Skeletal muscle tissue (tissue), 4 donors: ENCODE results near the gene CALML5. TPM values are rescaled to one million over a fixed set of nuclear protein-coding genes. Genes with fewer than 3 reads are reported as not detected.

ENCODE experiments used
- H3K27ac ChIP-seq: one replicate; pipeline ENCODE4 v1.7.0; 2013; ENCODE audit warnings: mild to moderate bottlenecking, low read depth, low read length, inconsistent platforms
- H3K27me3 ChIP-seq, 3 donors: one replicate each; pipeline ENCODE4 v1.7.0; 2013; ENCODE audit warnings: low read length in 3 of 3; ENCODE audit not compliant: control insufficient read depth in 3 of 3, insufficient read depth in 3 of 3
- H3K36me3 ChIP-seq, 3 donors: one replicate each; pipeline ENCODE4 v1.7.0; 2013; ENCODE audit warnings: low read length in 3 of 3; ENCODE audit not compliant: control insufficient read depth in 3 of 3, insufficient read depth in 3 of 3
- H3K4me1 ChIP-seq, 3 donors: one replicate each; pipeline ENCODE4 v1.7.0; 2013; ENCODE audit warnings: low read length in 3 of 3, mild to moderate bottlenecking in 3 of 3; ENCODE audit not compliant: control insufficient read depth in 3 of 3, insufficient read depth in 3 of 3
- H3K4me3 ChIP-seq, 3 donors: one replicate each; pipeline ENCODE4 v1.7.0; 2013; ENCODE audit warnings: low read length in 3 of 3
- H3K9ac ChIP-seq, 3 donors: one replicate each; pipeline ENCODE4 v1.7.0; 2013; ENCODE audit warnings: low read length in 3 of 3, mild to moderate bottlenecking in 3 of 3, moderate library complexity in 2 of 3, low read depth in 1 of 3
- H3K9me3 ChIP-seq, 3 donors: one replicate each; pipeline ENCODE4 v1.7.0; 2013; ENCODE audit warnings: low read length in 3 of 3; ENCODE audit not compliant: control insufficient read depth in 3 of 3
- total RNA-seq: library from RNA; depleted of rRNA; stranded (reverse); fragments of >200 nt; gene quantifications from one replicate; pipeline ENCODE4 v1.2.3, GENCODE V29; 2014
- donor health status: Osteomylitis.

CALML5 gene
- total RNA-seq, 1 donor from 2014 or later: not detected

- Histone ChIP-seq H3K27ac (no peak overlapping the region), H3K9ac (no peak overlapping the region), H3K9me3 (peaks cover 0 to 4% (median 0%) of the 10 kb centered on the region in 3 donors), H3K4me3 (no peak overlapping the region), H3K36me3 (no peaks in the 10 kb centered on the region), H3K4me1 (no peaks in the 10 kb centered on the region), H3K27me3 (no peaks in the 10 kb centered on the region)
Measured at GRCh38 chr10:5492929-5493576, 6.3 kb downstream of the CALML5 start.

DNA sequence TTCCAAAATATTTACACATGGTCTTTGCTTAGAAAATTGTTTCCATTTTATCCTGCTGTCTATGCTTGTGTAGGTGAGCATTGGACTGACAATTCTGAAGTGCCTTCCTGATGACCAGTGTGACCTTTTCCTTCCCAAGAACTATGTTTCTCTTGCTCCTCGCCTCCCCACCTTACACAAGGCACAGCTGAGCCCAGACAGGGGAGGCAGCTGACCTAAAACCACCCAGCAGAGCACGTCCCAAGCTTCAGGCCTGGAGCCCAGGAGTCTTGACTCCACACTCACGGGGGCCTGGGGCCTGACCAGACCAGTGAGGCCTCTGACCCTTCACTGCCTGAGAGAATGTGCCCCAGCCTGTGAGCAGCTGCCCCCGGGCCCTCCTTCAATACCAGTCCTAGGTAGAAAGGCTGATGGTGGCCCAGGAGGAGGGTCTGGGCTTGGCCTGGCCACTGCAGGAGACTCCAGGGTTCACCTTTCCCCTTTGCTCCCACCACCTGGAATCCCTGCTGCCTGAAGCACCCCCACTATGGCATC, 7.0 kb downstream of the CALML5 start:
- Histone ChIP-seq H3K27ac (no peak overlapping the region), H3K4me1 (no peaks in the 10 kb centered on the region), H3K27me3 (no peaks in the 10 kb centered on the region), H3K9ac (no peak overlapping the region), H3K9me3 (peaks cover 0 to 4% (median 0%) of the 10 kb centered on the region in 3 donors), H3K4me3 (no peak overlapping the region), H3K36me3 (no peaks in the 10 kb centered on the region)

- Histone ChIP-seq H3K27ac (no peak overlapping the region), H3K9me3 (peaks cover 0 to 4% (median 0%) of the 10 kb centered on the region in 3 donors), H3K27me3 (no peaks in the 10 kb centered on the region), H3K4me1 (no peaks in the 10 kb centered on the region), H3K4me3 (no peak overlapping the region), H3K36me3 (no peaks in the 10 kb centered on the region), H3K9ac (no peak overlapping the region)
Measured at GRCh38 chr10:5491477-5491876, 7.9 kb downstream of the CALML5 start.

DNA sequence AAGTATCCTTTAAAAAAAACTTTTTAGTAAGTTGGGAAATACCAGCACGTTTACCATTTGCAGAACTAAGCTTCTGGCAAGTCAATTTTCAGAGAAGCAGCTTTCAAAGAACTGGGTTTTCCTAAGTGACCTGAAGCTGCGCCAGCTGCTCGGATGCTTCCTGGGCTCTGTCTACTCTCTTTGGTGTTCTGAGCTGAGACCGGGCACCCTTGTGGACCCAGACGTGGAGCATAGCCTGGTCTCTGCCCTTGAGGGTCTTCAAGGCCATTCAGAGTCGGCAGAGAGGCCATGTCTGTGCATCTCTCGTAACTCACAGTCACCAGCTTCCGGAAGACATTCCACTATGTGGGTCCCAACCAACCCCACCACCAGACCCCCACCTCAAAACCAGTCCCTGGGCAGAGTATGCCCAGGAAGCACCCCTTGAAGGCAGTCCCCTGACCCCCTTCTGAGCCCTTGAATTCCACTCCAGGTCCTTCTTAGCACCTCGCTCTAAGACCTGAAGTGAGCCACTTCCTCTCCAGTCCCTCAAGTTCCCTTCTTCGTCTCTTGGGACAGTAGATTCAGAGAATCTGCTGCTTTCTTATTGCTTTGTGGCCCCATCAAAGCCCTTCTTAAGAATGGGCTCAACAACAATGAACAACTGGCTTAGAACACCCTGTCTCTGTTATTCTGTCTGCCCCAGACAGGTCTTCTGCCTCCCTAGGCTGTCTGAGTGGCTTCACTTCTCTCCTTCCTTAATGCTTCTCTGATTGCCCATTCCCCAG, 8.5 kb downstream of the CALML5 start:
- Histone ChIP-seq H3K9ac (no peak overlapping the region), H3K4me3 (no peak overlapping the region), H3K36me3 (no peaks in the 10 kb centered on the region), H3K27me3 (no peaks in the 10 kb centered on the region), H3K27ac (no peak overlapping the region), H3K9me3 (peaks cover 0 to 4% (median 0%) of the 10 kb centered on the region in 3 donors), H3K4me1 (peaks cover 0 to 3% (median 3%) of the 10 kb centered on the region in 3 donors)

- Histone ChIP-seq H3K27me3 (no peaks in the 10 kb centered on the region), H3K36me3 (no peaks in the 10 kb centered on the region), H3K9me3 (peaks cover 0 to 4% (median 0%) of the 10 kb centered on the region in 3 donors)
Measured at GRCh38 chr10:5490032-5490431, 9.3 kb downstream of the CALML5 start.

GRCh38 chr10:5488272-5489161, 10.9 kb downstream of the CALML5 start:
- H3K4me1 ChIP-seq: peaks cover 3 to 8% (median 4%) of the 10 kb centered on the region in 3 donors
- no peaks in the 10 kb centered on the region for H3K27me3 ChIP-seq
- H3K36me3 ChIP-seq: no peaks in the 10 kb centered on the region
- no peak overlapping the region for H3K9ac ChIP-seq
- H3K4me3 ChIP-seq: no peak overlapping the region
- no peak overlapping the region for H3K27ac ChIP-seq
- peaks cover 0 to 4% (median 2%) of the 10 kb centered on the region in 3 donors for H3K9me3 ChIP-seq

More at GRCh38 chr10:5490032-5490431, 9.3 kb downstream of the CALML5 start:
- Histone ChIP-seq H3K9ac (no peak overlapping the region), H3K27ac (no peak overlapping the region), H3K4me3 (no peak overlapping the region), H3K4me1 (peaks cover 3 to 8% (median 4%) of the 10 kb centered on the region in 3 donors)

GRCh38 chr10:5486853-5487235, 12.5 kb downstream of the CALML5 start:
- Histone ChIP-seq H3K9ac (no peak overlapping the region), H3K9me3 (peaks cover 0 to 2% (median 0%) of the 10 kb centered on the region in 3 donors), H3K4me3 (no peak overlapping the region), H3K36me3 (no peaks in the 10 kb centered on the region), H3K27me3 (no peaks in the 10 kb centered on the region), H3K27ac (no peak overlapping the region), H3K4me1 (peaks cover 3 to 8% (median 4%) of the 10 kb centered on the region in 3 donors)

- no peak overlapping the region for H3K9ac ChIP-seq
- peaks cover 3 to 8% (median 4%) of the 10 kb centered on the region in 3 donors for H3K4me1 ChIP-seq
- no peak overlapping the region for H3K4me3 ChIP-seq
- H3K9me3 ChIP-seq: peaks cover 0 to 2% (median 0%) of the 10 kb centered on the region in 3 donors
- H3K27me3 ChIP-seq: no peaks in the 10 kb centered on the region
- H3K36me3 ChIP-seq: no peaks in the 10 kb centered on the region
- H3K27ac ChIP-seq: no peak overlapping the region
Measured at GRCh38 chr10:5485948-5486852, 13.2 kb downstream of the CALML5 start.

- no peak overlapping the region for H3K27ac ChIP-seq
- peaks cover 3 to 8% (median 4%) of the 10 kb centered on the region in 3 donors for H3K4me1 ChIP-seq
- no peak overlapping the region for H3K9ac ChIP-seq
- peaks cover 0 to 2% (median 0%) of the 10 kb centered on the region in 3 donors for H3K9me3 ChIP-seq
- no peak overlapping the region for H3K4me3 ChIP-seq
- H3K36me3 ChIP-seq: no peaks in the 10 kb centered on the region
- no peaks in the 10 kb centered on the region for H3K27me3 ChIP-seq
Measured at GRCh38 chr10:5485290-5485689, 14.1 kb downstream of the CALML5 start.
